ENCODE results near the gene DNAJC8. TPM values are rescaled to one million over a fixed set of nuclear protein-coding genes. Genes with fewer than 3 reads are reported as not detected.

DNAJC8 gene
- total RNA-seq, 1 donor from 2014 or later, result 132 TPM

GRCh38 chr1:28266920-28267322 lies 34.1 kb upstream of the DNAJC8 start:
- Mint-ChIP-seq H3K27me3 (ENCODE audit: low read depth) (no peaks in the 10 kb centered on the region), H3K27ac (ENCODE audit: unreplicated experiment) (no peak overlapping the region), H3K9me3 (no peaks in the 10 kb centered on the region), H3K36me3 (ENCODE audit: low read depth) (no peaks in the 10 kb centered on the region), H3K4me3 (no peak overlapping the region), H3K4me1 (peaks cover 27% of the 10 kb centered on the region)
- DNase-seq (ENCODE audit: low read depth, low spot score), result no peak
- TF ChIP-seq CTCF (conservative IDR thresholded peaks at IDR 0.05), result no peak

GRCh38 chr1:28265577-28265976 lies 32.7 kb upstream of the DNAJC8 start:
- Mint-ChIP-seq H3K4me1 (peaks cover 36% of the 10 kb centered on the region), H3K27me3 (ENCODE audit: low read depth) (no peaks in the 10 kb centered on the region), H3K4me3 (peak overlapping the region; percentile 13), H3K36me3 (ENCODE audit: low read depth) (no peaks in the 10 kb centered on the region), H3K9me3 (no peaks in the 10 kb centered on the region), H3K27ac (ENCODE audit: unreplicated experiment) (no peak overlapping the region)
- TF ChIP-seq CTCF (conservative IDR thresholded peaks at IDR 0.05), result no peak
- DNase-seq (ENCODE audit: low read depth, low spot score), result no peak

GRCh38 chr1:28264897-28265296 lies 32.1 kb upstream of the DNAJC8 start:
- TF ChIP-seq CTCF (conservative IDR thresholded peaks at IDR 0.05), result no peak

GRCh38 chr1:28260803-28261174 lies 28.0 kb upstream of the DNAJC8 start:
- Mint-ChIP-seq H3K4me1 (peaks cover 28% of the 10 kb centered on the region), H3K36me3 (ENCODE audit: low read depth) (no peaks in the 10 kb centered on the region), H3K9me3 (no peaks in the 10 kb centered on the region), H3K4me3 (peak overlapping the region; percentile 88), H3K27ac (ENCODE audit: unreplicated experiment) (peak overlapping the region; percentile 48), H3K27me3 (ENCODE audit: low read depth) (no peaks in the 10 kb centered on the region)
- TF ChIP-seq CTCF (conservative IDR thresholded peaks at IDR 0.05), result no peak
- no peak for DNase-seq (ENCODE audit: low read depth, low spot score)

More at GRCh38 chr1:28264897-28265296, 32.1 kb upstream of the DNAJC8 start:
- no peak overlapping the region for H3K27ac Mint-ChIP-seq (ENCODE audit: unreplicated experiment)
- H3K4me1 Mint-ChIP-seq, result peaks cover 37% of the 10 kb centered on the region
- H3K27me3 Mint-ChIP-seq (ENCODE audit: low read depth), result no peaks in the 10 kb centered on the region
- H3K4me3 Mint-ChIP-seq, result no peak overlapping the region
- no peaks in the 10 kb centered on the region for H3K9me3 Mint-ChIP-seq
- no peak for DNase-seq (ENCODE audit: low read depth, low spot score)
- H3K36me3 Mint-ChIP-seq (ENCODE audit: low read depth), result no peaks in the 10 kb centered on the region

GRCh38 chr1:28259934-28260802 lies 27.3 kb upstream of the DNAJC8 start:
- Mint-ChIP-seq H3K9me3 (no peaks in the 10 kb centered on the region), H3K4me3 (peak overlapping the region; percentile 88), H3K27me3 (ENCODE audit: low read depth) (no peaks in the 10 kb centered on the region), H3K4me1 (peaks cover 25% of the 10 kb centered on the region), H3K27ac (ENCODE audit: unreplicated experiment) (no peak overlapping the region), H3K36me3 (ENCODE audit: low read depth) (no peaks in the 10 kb centered on the region)
- peak; percentile 71 for DNase-seq (ENCODE audit: low read depth, low spot score)
- no peak for TF ChIP-seq CTCF (conservative IDR thresholded peaks at IDR 0.05)

All from neural crest cell (in vitro differentiated cells).